HG02884 (cell line): Measurements from ENCODE around the gene AMH.
A peak's percentile ranks its signal among the peaks of the same experiment; 100 is the strongest.

Experiments
- ATAC-seq: cut with Tn5 transposase; IDR thresholded peaks from one replicate; pipeline ENCODE4 v1.9.1; 2021; ENCODE audit warnings: mild to moderate bottlenecking, moderate library complexity; ENCODE audit not compliant: unreplicated experiment

Gene AMH

DNA sequence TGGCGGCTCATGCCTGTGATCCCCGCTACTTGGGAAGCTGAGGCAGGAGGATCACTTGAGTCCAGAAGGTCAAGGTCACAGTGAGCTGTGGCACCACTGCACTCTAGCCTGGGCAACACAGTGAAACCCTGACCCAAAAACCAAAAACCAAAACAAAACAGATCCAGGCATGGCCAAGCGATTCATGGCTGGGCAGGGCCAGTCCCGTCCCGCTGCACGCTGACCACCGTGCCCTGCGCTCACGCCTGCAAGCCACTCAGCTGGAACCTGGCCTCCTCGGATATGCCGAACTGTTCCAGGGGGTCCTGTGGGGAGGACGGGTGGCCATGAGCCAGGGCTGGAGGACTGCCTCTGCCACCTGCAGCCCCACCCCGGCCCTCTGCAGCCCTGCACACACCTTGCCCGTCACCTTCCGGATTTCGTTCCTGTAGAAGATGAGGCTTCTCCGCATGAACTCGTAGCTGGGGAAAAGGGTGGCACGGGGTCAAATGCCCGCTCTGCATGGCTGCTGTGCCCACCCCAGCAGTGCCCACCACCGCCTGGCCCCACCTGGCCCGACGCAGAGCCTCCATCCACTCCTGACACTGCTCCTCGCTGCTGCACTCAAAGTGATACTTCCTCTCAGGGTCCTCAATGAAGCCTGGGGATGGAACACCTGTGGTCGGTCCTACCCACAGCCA is 15.4 kb upstream of the AMH start:
- ATAC-seq, result no peak

DNA sequence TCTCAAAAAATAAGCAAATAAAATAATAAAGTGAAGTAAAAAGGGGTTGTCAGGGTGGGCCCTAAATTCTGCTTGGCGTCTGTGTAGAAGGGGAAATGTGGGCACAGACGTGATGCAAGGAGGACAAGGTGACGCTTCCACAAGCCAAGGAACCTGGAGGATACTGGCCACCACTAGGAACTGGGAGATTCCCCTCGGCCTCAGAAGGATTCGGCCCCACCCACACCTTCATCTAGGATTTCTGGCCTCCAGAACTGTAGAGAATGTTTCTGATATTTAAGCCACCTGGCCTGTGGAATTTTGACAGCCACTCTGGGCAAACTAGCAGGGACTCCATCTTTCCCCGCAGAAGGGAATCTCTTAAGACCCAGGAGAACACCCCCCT is 14.1 kb upstream of the AMH start:
- no peak for ATAC-seq

- ATAC-seq, result no peak
Observed at GRCh38 chr19:2235381-2236063, 13.6 kb upstream of the AMH start.

- peak; percentile 15 for ATAC-seq
Observed at GRCh38 chr19:2236064-2236313, 13.1 kb upstream of the AMH start.

DNA sequence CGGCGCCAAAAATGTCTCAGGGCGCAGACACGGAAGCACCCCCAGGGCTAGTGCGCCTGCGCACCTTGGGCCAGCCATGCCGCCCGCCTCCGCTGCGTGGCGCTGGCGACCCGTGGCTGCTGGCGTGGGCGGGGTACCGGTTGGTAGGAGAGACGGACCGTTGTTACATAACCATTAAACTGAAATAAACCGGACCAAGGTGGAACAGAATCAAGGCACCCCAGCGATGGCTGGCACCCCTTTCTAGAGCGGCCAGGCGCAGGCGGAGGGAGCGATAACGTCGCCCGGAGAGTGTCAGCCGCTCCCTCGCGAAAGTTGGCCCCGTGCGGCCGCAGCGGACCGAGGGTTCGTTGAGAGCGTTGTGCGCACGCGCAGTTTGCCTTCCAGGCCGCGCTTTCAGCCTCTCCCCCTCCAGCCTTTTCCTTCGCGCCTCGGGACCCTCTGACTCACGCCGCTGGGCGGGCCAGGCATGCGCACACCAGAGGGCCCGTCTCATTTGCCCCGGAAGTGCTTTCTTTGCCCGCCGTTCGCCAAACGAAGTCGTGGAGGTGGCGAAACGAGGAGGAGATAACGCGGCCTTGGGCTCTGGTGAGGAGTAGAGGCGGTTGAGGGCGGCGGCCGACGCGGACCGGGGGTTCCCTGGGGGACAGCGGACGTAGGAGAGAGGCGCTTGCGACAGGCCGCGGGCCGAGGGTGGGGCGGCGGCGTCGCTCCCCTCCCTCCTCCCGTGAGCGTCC is 12.6 kb upstream of the AMH start, which contains the start of the genes PLEKHJ1 and SF3A2:
TSS of gene PLEKHJ1 (minus strand) at position 16 of the 737 bp plus-strand sequence. CDS start 81 bp downstream, outside the sequence.
TSS of gene SF3A2 (plus strand) at position 511 of the 737 bp plus-strand sequence. CDS start 6,595 bp downstream, outside the sequence.
- ATAC-seq, result peak; percentile 68

DNA sequence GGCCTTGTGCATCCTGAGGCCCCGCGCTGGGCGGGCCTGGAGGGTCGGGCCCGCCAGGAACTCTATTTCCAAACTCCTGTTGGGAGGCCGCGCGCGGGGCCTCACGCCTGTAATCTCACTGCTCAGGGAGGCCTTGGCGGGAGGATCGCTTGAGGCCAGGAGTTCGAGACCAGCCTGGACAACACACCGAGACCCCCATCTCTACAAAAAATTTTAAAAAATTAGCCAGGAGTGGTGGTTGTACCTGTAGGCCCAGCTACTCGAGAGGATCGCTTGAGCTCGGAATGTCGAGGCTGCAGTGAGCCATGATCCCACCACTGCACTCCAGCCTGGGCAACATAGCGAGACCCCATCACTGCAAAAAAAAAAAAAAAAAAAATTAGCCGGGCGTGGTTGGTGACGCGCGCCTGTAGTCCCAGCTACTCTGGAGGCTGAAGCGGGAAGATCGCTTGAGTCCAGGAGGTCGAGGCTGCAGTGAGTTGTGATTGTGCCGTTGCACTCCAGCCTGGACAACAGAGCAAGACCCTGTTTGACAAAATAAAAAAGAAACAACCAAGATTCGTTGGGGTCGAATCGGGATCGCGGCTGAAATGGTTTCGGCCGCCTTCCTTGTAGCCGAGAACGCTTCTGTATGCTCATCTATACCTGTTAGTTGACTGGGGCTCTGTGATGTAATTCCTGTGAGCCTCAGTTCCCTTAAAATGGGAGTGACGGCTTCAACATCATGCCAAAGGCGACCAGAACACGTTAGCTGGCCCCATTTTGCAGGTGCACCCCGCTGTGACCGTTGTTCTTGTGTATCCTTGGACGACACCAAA is 11.9 kb upstream of the AMH start:
- no peak for ATAC-seq

GRCh38 chr19:2237869-2238153 is 11.3 kb upstream of the AMH start:
- no peak for ATAC-seq

DNA sequence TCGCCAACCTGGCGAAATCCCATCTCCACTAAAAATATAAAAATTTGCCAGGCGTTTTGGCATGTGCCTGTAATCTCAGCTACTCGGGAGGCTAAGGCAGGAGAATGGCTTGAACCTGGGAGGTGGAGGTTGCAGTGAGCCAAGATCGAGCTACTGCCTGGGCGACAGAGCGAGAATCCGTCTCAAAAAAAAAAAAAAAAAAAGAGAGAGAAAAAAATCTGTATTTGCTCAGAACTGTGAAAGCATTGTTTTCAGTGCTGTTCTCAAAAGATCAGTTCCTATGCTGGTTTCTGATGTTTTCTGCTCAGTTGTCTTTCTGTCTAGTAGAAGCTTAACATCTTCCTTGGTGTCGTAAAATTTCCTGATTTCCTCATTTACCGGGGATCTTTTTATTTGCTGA is 9.9 kb upstream of the AMH start:
- no peak for ATAC-seq

DNA sequence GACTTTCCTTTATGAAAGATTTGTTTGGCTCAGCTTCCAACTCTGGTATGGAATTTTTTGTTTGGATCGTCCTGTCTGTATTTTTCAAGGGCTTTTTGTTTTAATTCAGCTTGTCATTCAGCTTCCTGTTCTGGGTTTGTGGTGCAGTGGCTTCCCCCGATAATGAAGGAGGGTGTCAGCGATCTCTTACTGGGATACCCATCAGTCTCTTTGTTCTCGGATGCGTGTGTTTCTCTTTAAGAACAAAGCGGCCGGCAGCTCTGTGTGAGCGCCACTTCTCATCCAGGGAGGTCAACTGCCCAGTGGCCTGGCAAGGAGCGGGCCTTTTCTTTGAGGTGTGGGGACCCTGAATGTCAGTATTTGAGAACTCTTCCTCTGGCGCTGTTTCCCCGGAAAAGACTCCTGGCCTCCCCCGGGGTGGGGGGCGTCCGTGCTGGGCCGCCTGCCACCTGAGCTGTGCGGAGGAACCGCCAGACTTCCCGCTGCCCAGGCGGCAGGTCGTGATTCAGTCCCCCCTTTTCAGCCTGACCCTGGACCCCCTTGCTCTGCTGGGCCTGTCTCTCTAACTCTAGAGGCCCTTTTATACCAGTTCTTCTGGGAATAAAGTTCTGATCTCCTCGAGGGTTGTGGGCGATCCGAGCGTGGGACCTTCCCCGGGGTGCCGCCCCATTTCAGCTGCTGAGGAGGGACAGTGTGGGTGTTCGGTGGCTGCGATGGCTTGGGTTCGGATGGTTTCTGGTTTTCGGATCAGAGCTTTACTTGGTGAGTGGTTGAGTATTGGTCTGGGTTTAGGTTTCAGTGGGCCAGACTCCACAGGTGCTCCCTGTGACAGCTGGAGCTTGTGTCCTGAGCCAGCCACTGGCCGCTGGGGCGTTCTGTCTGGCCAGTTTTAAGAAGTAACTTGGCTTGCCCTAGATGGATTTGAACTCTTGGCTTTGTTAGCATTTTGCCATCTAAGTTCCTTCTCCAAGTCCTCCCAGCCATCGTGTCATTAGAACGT is 9.1 kb upstream of the AMH start:
- ATAC-seq, result no peak

- ATAC-seq, result no peak
Observed at GRCh38 chr19:2240881-2241760, 8.0 kb upstream of the AMH start.

DNA sequence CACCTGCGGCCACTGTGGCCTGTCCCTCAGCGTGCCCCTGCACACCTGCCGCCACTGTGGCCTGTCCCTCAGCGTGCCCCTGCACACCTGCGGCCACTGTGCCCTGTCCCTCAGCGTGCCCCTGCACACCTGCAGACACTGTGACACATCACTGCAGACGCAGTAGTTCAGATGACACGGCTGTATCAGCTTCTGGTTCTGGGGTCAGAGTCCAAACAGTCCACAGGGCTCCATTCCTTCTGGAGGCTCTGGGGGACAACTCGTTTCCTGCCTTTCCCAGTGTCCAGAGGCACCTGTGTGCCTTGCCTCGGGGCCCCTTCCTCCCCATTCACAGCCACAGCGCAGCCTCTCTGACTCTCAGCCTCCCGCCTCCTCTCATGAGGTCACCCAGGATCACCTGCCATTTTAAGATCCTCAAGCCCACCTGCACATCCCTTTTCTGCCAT is 7.0 kb upstream of the AMH start:
- no peak for ATAC-seq

DNA sequence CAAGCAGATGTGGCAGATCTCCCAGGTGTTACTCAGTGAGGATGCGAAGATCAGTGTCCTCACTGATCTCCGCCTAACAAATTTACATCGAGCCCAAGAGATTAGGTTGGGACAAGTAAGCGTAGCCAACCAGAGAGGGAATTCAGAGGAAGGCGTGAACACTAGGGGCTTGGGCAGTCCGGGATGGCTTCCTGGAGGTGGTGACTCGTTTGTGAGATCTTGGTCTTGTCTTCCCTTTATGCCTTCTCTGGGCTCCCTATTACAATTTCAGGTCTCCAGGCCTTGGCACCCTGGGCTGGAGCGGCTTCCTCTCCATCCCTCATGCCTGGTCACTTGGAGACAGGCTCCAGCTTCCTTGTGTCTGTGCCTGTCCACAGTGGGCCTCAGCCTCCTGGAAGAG is 6.3 kb upstream of the AMH start:
- no peak for ATAC-seq

DNA sequence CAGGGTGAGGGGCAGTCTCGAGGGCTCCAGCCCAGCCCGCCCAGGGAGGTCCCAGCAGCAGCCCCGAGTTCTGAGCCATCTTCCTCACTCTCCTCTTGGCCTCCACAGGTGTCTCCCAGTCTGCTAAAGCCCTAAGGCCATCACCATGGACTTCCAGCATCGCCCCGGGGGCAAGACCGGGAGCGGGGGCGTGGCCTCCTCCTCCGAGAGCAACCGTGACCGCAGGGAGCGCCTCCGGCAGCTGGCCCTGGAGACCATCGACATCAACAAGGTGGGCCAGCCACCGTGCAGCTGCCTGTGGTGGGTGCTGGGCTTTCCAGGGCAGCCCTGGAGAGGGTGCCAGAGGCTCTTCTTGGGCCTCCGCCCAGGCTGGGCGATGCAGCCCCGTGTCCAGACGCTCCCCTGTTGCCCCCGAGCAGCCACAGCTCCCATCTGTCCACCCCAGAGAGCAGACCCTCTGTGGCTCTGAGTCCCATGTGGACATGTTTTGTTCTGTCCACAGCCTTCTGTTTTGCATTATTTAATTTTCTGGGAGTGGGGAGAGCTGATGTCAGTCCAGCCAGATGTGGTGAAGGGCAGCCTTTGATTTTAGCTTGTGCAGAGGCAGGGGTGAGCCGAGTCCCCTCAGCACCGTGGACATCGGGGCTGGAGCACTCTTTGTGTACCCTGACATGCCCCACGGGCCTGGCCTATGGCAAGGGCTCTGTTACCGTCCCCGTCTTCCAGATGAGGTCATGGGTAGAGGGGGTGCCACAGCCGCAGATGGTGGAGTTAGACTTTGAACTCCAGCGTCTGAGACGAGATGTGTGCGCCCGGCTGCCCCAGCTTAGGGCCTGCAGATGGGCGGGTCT is 5.6 kb upstream of the AMH start:
- ATAC-seq, result no peak

GRCh38 chr19:2244125-2244411 is 5.1 kb upstream of the AMH start:
- no peak for ATAC-seq

DNA sequence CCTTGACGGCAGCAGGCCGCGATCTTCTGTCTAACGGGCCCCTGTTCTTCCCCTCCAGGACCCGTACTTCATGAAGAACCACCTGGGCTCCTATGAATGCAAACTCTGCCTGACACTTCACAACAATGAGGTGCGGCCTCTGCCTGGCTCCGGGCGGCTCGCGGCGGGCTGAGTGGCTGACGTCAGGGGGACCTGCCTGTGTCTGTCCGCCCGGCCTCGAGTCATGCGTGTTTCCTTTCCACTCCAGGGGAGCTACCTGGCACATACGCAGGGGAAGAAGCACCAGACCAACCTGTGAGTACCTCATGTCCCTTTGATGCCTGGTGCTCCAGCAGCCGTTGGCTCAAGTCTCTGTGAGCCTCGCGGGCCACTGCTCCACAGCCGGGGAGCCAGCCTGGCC is 4.6 kb upstream of the AMH start:
- ATAC-seq, result no peak

- ATAC-seq, result no peak
Observed at GRCh38 chr19:2245273-2245672, 3.9 kb upstream of the AMH start.

DNA sequence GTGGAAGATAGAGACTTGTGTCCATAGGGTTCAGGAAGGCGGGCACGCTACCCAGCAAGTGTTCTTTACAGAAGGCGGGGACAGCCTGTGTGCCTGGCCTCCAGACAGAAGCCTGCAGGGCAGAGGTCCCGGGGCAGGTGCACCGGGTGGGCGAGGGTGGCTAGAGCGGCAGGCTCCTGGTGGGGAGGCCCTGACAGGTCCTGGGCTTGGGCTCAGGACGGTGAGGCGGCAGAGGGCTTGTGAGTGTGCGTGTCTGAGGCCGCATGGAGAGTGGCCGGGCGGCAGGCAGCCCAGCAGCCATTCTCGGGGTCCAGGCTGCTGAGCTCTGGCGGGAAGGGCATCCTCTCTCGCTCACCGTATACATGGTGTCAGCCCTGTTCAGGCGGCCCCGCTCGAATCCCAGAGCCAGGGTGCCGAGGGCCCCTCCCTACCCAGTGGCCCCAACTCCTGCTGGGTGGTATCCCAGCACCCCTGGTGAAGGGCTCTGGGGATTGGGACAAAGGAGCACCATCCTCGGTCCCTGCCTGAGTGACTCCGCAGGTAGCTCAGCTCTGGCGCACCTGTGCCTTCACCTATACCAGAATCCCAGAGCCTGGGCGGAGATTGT is 3.0 kb upstream of the AMH start:
- ATAC-seq, result no peak

DNA sequence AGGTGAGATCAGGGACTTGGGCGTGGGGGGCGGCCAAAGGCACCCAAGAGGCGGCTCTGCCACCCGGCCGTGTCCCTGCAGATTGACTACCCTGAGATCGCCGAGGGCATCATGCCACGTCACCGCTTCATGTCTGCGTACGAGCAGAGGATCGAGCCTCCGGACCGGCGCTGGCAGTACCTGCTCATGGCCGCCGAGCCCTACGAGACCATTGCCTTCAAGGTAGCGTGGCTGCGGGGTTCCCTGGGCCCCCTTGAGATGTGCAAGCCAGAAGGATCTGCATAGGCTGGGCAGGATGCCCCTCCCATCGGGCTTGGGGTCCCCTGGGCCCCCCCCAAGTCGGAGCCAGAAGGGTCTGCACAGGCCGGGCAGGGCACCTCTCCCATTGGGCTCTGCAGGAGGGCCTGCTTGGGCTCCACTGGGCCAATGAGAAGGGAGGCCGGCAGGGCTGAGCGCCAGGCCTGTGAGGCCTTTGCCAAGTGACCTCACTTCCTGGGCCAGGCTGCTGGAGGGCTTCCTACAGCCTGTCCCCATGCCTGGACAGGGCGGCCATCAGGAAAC is 2.2 kb upstream of the AMH start:
- ATAC-seq, result no peak
